ENCODE measurements around the gene MGST1.

DNA sequence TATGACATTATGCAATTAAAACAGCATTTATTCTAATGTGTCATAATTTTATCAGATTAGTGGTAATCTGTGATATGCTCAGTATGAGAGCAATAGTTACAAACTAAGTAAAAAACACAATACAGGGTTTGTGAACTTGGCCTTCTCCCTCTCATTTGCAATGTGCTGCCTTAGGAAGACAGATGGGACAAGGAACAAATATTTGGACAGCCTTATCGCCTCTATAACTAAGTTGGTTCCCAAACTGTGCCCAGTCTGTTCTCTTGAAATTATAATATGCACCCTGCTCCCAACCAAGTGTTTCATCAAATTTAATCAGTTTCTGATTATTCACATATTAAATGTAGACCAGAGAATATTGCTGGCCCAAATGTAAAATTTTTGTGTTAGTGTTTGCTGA is 22.7 kb downstream of the MGST1 start:
- TF ChIP-seq, protein P1, sequence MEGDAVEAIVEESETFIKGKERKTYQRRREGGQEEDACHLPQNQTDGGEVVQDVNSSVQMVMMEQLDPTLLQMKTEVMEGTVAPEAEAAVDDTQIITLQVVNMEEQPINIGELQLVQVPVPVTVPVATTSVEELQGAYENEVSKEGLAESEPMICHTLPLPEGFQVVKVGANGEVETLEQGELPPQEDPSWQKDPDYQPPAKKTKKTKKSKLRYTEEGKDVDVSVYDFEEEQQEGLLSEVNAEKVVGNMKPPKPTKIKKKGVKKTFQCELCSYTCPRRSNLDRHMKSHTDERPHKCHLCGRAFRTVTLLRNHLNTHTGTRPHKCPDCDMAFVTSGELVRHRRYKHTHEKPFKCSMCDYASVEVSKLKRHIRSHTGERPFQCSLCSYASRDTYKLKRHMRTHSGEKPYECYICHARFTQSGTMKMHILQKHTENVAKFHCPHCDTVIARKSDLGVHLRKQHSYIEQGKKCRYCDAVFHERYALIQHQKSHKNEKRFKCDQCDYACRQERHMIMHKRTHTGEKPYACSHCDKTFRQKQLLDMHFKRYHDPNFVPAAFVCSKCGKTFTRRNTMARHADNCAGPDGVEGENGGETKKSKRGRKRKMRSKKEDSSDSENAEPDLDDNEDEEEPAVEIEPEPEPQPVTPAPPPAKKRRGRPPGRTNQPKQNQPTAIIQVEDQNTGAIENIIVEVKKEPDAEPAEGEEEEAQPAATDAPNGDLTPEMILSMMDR (conservative IDR thresholded peaks at IDR 0.05; ENCODE audit: low read length): no peak
- TF ChIP-seq EZH2phosphoT487 (IDR thresholded peaks at IDR 0.05; ENCODE audit: borderline replicate concordance): no peak
